Hepatocyte (in vitro differentiated cells): ENCODE results near the gene ZNF841. TPM values are rescaled to one million over a fixed set of nuclear protein-coding genes. Genes with fewer than 3 reads are reported as not detected.
"Not testable (repeated sequence)": the region's sequence is repeated elsewhere in the genome, so short reads cannot be mapped to it uniquely, and the experiment has no call there.

Experiments
- DNase-seq: peaks from one replicate; pipeline ENCODE4 v3.0.0-alpha.2; 2016; ENCODE audit warnings: low spot score
- H2AFZ ChIP-seq: fragments of 200-600 bp; sonication (generic); 2 replicates; pipeline ENCODE4 v1.6.0; 2016; ENCODE audit warnings: antibody characterized with exemption, mild to moderate bottlenecking
- H3K27ac ChIP-seq: fragments of 200-600 bp; sonication (generic); 2 replicates; pipeline ENCODE4 v1.5.1; 2016; ENCODE audit warnings: mild to moderate bottlenecking
- H3K27me3 ChIP-seq: fragments of 200-600 bp; sonication (generic); 2 replicates; pipeline ENCODE4 v1.6.1; 2016
- H3K36me3 ChIP-seq: fragments of 200-600 bp; sonication (generic); replicated peaks from 2 replicates; pipeline ENCODE4 v1.5.1; 2016; ENCODE audit warnings: low read depth; ENCODE audit not compliant: insufficient read depth
- H3K4me1 ChIP-seq: fragments of 200-600 bp; sonication (generic); 2 replicates; pipeline ENCODE4 v1.5.1; 2016; ENCODE audit warnings: mild to moderate bottlenecking, moderate library complexity; ENCODE audit not compliant: insufficient read depth
- H3K4me2 ChIP-seq: fragments of 200-600 bp; sonication (generic); 2 replicates; pipeline ENCODE4 v1.6.0; 2016
- H3K4me3 ChIP-seq: fragments of 200-600 bp; sonication (generic); 2 replicates; pipeline ENCODE4 v1.5.1; 2016; ENCODE audit warnings: mild to moderate bottlenecking
- H3K79me2 ChIP-seq: fragments of 200-600 bp; sonication (generic); 2 replicates; pipeline ENCODE4 v1.6.0; 2017; ENCODE audit warnings: mild to moderate bottlenecking
- H3K9me2 ChIP-seq: fragments of 200-600 bp; sonication (generic); replicated peaks from 2 replicates; pipeline ENCODE4 v1.6.0; 2017; ENCODE audit warnings: mild to moderate bottlenecking; ENCODE audit not compliant: insufficient read depth
- H3K9me3 ChIP-seq: fragments of 200-600 bp; sonication (generic); 2 replicates; pipeline ENCODE4 v1.5.1; 2016; ENCODE audit warnings: low read depth, mild to moderate bottlenecking
- H4K20me1 ChIP-seq: fragments of 200-600 bp; sonication (generic); 2 replicates; pipeline ENCODE4 v1.6.0; 2016; ENCODE audit warnings: mild to moderate bottlenecking; ENCODE audit not compliant: insufficient read depth, poor library complexity, severe bottlenecking
- CTCF ChIP-seq: fragments of 200-600 bp; sonication (generic); IDR thresholded peaks from 2 replicates; pipeline ENCODE4 v1.5.1; 2016; ENCODE audit warnings: antibody characterized with exemption, mild to moderate bottlenecking; ENCODE audit not compliant: poor library complexity
- EZH2 ChIP-seq: fragments of 200-600 bp; sonication (generic); IDR thresholded peaks from 2 replicates; pipeline ENCODE4 v1.6.1; 2016; ENCODE audit warnings: antibody characterized with exemption, mild to moderate bottlenecking, borderline replicate concordance
- EZH2phosphoT487 ChIP-seq: fragments of 200-600 bp; sonication (generic); IDR thresholded peaks from one replicate; pipeline ENCODE4 v1.6.1; 2018; ENCODE audit warnings: antibody characterized with exemption, mild to moderate bottlenecking, low read depth, moderate library complexity; ENCODE audit not compliant: unreplicated experiment, severe bottlenecking
- WGBS: methylation state at CpG from one replicate; pipeline ENCODE4 v1.1.6; 2016; ENCODE audit warnings: low lambda C conversion rate; ENCODE audit errors: missing lambda C conversion rate; 5-methylcytosine and 5-hydroxymethylcytosine counted together
- polyA plus RNA-seq: library from polyadenylated mRNA; unstranded; fragments of >200 nt; fragmentation: Nextera tagmentation; extraction: Ambion mirVana; gene quantifications from 2 replicates; pipeline ENCODE4 v1.2.1, GENCODE V29; 2016
- total RNA-seq: library from RNA; depleted of rRNA; stranded (reverse); fragments of >200 nt; gene quantifications from 2 replicates; pipeline ENCODE4 v1.2.3, GENCODE V29; 2014

ZNF841 gene
- total and polyA plus RNA-seq, 2 experiments from 2014 or later, result 4.1 to 21.8 TPM

- H3K27ac ChIP-seq, result peak overlapping the region; percentile 98
- no peaks in the 10 kb centered on the region for H4K20me1 ChIP-seq
- H3K9me3 ChIP-seq, result peaks cover 33% of the 10 kb centered on the region
- H3K4me3 ChIP-seq, result peak overlapping the region; percentile 85
- no peak for DNase-seq
- H3K4me2 ChIP-seq, result peak overlapping the region; percentile 76
- H3K36me3 ChIP-seq, result peaks cover 9% of the 10 kb centered on the region
- no peak for TF ChIP-seq CTCF
- TF ChIP-seq EZH2, result no peak
- no peak for TF ChIP-seq EZH2phosphoT487
- peaks cover 10% of the 10 kb centered on the region for H3K4me1 ChIP-seq
- peaks cover 38% of the 10 kb centered on the region for H3K79me2 ChIP-seq
- WGBS, result 22% methylated on average over 5 of the region's 5 CpGs
- H3K27me3 ChIP-seq, result no peaks in the 10 kb centered on the region
- H3K9me2 ChIP-seq, result no peaks in the 10 kb centered on the region
- H2AFZ ChIP-seq, result peak overlapping the region; percentile 84
Observed at GRCh38 chr19:52028780-52029123, 66.8 kb downstream of the ZNF841 start.

GRCh38 chr19:52028027-52028779 is 67.4 kb downstream of the ZNF841 start, which contains the start of gene ZNF614:
TSS of gene ZNF614 (minus strand) at chr19:52028379. CDS start at chr19:52025745, 2,634 bp downstream.
- Histone ChIP-seq H3K4me1 (peaks cover 10% of the 10 kb centered on the region), H3K36me3 (peaks cover 4% of the 10 kb centered on the region), H3K4me3 (peak within 1 kb of the TSS; percentile 85), H3K9me3 (peaks cover 33% of the 10 kb centered on the region), H2AFZ (peak within 1 kb of the TSS; percentile 84), H3K9me2 (no peaks in the 10 kb centered on the region), H3K27ac (peak within 1 kb of the TSS; percentile 98), H3K4me2 (peak within 1 kb of the TSS; percentile 76), H4K20me1 (no peaks in the 10 kb centered on the region), H3K27me3 (no peaks in the 10 kb centered on the region), H3K79me2 (peaks cover 43% of the 10 kb centered on the region)
- TF ChIP-seq CTCF (no peak), EZH2phosphoT487 (no peak), EZH2 (no peak)
- peak; percentile 93 for DNase-seq
- WGBS, result 2% methylated on average over 52 of the region's 53 CpGs

GRCh38 chr19:52026255-52026990 is 69.1 kb downstream of the ZNF841 start:
- not testable (repeated sequence) for H3K36me3 ChIP-seq, H4K20me1 ChIP-seq, H2AFZ ChIP-seq, DNase-seq, H3K27me3 ChIP-seq, H3K4me1 ChIP-seq, H3K4me3 ChIP-seq, H3K9me2 ChIP-seq
- Histone ChIP-seq H3K4me2 (peak overlapping the region; percentile 76), H3K9me3 (peaks cover 31% of the 10 kb centered on the region), H3K79me2 (peaks cover 45% of the 10 kb centered on the region), H3K27ac (peak overlapping the region; percentile 98)
- WGBS, result 58% methylated on average over 15 of the region's 15 CpGs

- Histone ChIP-seq H3K9me3 (peaks cover 43% of the 10 kb centered on the region), H3K79me2 (peaks cover 40% of the 10 kb centered on the region)
- not testable (repeated sequence) for H3K4me1 ChIP-seq, H3K36me3 ChIP-seq, H3K27me3 ChIP-seq, H3K27ac ChIP-seq, H2AFZ ChIP-seq, DNase-seq, H4K20me1 ChIP-seq, H3K9me2 ChIP-seq, H3K4me2 ChIP-seq, H3K4me3 ChIP-seq
- 78% methylated on average over 4 of the region's 4 CpGs for WGBS
Observed at GRCh38 chr19:52024478-52024877, 71.1 kb downstream of the ZNF841 start.
